ENCODE measurements around the gene MAGEE1.

MAGEE1 gene

GRCh38 chrX:76427560-76428242 is at the start of gene MAGEE1:
MAGEE1 (plus strand) TSS chrX:76427710; CDS start chrX:76427931, 221 bp downstream.
- peak; percentile 47 to 67 for DNase-seq (ENCODE audit: low read depth in 2 of 2)

DNA sequence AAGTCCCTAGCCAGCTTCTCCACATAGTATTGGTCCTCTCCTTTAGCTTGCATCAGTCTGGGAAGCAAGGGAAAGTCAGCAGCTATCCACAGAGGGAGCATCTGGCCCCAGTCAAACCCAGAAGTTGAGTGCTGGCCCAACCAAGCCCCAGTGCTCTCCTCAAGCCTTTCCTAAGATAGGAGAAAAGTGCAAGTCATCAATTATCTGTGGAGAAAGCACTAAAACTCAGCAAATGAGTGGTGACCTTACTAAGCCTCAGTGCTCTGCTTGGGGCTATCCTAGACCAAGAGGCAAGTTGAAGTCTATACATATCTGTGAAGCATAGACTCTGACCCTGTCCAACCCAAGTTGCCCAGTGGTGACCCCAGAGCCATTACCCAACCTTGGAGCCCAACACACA is 28.5 kb upstream of the MAGEE1 start:
- no peak for DNase-seq (ENCODE audit: low read depth in 2 of 2)

- no peak for DNase-seq (ENCODE audit: low read depth in 2 of 2)
Observed at GRCh38 chrX:76407795-76408194, 19.7 kb upstream of the MAGEE1 start.

GRCh38 chrX:76420237-76420636 is 7.3 kb upstream of the MAGEE1 start:
- DNase-seq (ENCODE audit: low read depth in 2 of 2), result no peak

DNA sequence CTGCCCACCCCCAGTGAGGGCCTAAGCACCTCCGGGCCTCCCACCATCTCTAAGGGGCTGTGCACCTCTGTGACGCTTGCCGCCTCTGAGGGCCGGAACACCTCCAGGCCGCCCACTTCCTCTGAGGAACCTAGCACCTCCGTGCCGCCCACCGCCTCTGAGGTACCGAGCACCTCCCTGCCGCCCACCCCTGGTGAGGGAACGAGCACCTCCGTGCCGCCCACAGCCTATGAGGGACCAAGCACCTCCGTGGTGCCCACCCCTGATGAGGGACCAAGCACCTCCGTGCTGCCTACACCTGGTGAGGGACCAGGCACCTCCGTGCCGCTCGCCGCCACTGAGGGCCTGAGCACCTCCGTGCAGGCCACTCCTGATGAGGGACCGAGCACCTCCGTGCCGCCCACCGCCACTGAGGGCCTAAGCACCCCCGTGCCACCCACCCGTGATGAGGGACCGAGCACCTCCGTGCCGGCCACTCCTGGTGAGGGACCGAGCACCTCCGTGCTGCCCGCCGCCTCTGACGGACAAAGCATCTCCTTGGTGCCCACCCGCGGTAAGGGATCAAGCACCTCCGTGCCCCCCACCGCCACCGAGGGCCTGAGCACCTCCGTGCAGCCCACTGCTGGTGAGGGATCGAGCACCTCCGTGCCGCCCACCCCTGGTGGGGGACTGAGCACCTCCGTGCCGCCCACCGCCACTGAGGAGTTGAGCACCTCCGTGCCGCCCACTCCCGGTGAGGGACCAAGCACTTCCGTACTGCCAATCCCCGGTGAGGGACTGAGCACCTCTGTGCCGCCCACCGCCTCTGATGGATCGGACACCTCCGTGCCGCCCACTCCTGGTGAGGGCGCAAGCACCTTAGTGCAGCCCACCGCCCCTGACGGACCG is 977 bp downstream of the MAGEE1 start:
- DNase-seq (ENCODE audit: low read depth in 2 of 2), result peak; percentile 23 to 41

DNA sequence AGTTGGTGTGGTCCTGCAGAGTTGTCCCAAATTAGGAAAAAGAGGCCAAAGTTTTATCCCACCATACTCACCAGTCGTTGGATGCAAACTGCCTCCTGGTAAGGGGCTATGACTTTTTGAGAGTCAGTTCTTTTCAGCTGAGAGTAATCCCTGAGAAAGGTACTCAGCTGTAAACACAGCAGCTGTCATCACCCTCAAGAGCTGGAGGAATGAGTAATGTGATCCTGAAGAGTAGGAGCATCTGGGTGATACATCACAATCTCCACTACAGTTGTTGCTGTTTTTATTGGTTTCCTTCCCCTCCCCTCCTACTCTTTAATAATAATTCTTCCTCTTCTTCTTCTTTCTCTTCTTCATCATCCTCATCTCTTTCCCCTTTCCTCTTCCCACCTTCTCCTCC is 5.7 kb downstream of the MAGEE1 start:
- DNase-seq (ENCODE audit: low read depth in 2 of 2), result no peak

DNA sequence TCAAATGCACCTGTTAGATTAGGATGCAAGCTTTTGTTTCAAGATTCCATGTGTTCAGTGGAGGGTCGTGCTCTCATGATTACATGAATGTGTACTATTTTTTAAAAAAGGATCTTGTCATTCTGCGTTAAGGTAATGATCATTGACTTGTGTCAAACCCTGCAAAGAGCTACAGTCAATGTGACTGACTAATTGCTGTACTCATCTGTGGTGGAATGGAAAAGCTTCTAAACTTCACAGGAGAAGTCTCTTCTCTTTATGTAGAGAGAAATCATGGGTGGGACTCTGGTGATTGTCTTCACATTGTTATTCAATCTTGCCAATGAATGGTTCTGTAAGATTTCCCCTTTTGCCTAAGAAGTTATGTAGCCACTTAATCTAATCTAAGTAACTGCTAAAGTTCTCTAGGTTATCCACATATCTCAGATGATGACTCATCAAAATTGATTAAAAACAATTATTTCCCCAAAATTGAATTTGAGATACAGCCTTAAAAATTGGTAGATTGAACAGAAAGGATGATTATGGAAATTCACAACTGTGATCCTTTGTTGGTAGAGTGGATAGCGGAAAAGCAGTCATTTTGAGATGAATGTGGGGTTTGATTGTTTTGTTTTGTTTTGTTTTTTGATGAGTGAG is 6.7 kb downstream of the MAGEE1 start:
- DNase-seq (ENCODE audit: low read depth in 2 of 2), result no peak

- no peak for DNase-seq (ENCODE audit: low read depth in 2 of 2)
Observed at GRCh38 chrX:76439188-76439587, 11.7 kb downstream of the MAGEE1 start.

DNA sequence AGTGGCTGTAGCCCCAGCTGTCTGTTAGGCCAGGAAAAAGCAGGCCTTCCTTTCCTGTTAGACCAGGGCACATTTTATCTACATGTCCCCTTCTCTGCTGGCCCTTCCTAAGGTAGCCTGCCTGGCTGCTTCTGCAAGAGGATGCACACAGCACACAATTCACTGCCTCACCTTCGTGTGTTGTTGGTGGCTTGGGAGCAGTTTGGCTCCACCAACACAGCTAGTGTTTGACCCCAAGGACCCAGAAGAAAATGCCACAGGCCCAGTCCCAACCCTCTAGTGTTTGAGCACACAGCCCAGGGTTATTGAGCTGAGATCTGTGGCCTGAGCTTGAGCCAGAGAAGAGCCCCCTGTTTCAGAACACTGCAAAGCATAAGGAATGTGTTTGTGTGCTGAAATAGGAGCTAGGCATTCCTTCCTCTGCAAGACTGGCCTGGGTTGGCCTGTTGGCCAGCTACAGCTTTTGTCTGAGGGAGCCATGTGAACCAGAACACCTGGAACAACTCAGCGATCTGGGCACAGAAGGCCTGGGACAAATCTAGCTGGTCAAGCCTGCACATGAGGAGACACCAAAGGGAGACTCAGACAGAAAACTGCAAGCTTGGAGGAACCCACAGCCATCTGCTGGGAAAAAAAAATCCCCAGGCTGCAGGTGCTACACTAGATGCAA is 26.4 kb downstream of the MAGEE1 start:
- DNase-seq (ENCODE audit: low read depth in 2 of 2), result no peak

GRCh38 chrX:76454456-76454927 is 27.0 kb downstream of the MAGEE1 start:
- no peak for DNase-seq (ENCODE audit: low read depth in 2 of 2)

DNA sequence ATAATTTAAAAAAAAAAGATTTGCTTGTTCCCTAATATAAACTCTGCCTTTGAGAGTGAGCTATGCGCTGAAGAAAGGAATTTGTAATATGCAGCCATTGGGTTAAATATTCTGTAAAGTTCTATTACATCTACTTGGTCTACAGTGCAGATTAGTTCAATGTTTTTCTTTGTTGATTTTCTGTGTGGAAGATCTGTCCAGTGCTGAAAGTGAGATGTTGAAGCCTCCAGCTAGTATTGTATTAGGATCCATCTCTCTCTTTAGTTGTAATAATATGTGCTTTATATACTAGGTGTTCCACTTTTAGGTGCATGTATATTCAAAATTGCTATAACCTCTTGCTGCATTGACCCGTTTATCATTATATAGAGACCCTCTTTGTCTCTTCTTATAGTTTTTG is 49.8 kb downstream of the MAGEE1 start:
- no peak for DNase-seq (ENCODE audit: low read depth in 2 of 2)
